Keratinocyte (primary cell): Measurements from ENCODE around the gene CNN3. TPM values are rescaled to one million over a fixed set of nuclear protein-coding genes. Genes with fewer than 3 reads are reported as not detected.

Experiments
- DNase-seq: peaks from one replicate; pipeline ENCODE4 v3.0.0-alpha.2; 2011; ENCODE audit warnings: low read depth, missing footprints, low spot score
- FAIRE-seq: peaks from 2 replicates; lab custom pipeline; 2011; peaks lifted over from hg19 to GRCh38; lab: Jason Lieb, UNC
- H2AFZ ChIP-seq: 2 replicates; pipeline ENCODE4 v1.6.0; 2012; ENCODE audit warnings: low read length, control low read depth, inconsistent platforms; ENCODE audit not compliant: control insufficient read depth
- H3K27ac ChIP-seq: 2 replicates; pipeline ENCODE4 v1.5.1; 2011; ENCODE audit warnings: low read length; ENCODE audit not compliant: control insufficient read depth, insufficient read depth
- H3K27me3 ChIP-seq: 3 replicates; pipeline ENCODE4 v1.6.0; 2011; ENCODE audit warnings: low read length; ENCODE audit not compliant: control insufficient read depth, insufficient read depth; ENCODE audit errors: extremely low read depth
- H3K36me3 ChIP-seq, 2 experiments: 2 replicates in 1 of 2; 3 replicates in 1 of 2; pipeline ENCODE4 v1.5.1; 2011; ENCODE audit warnings: low read length in 2 of 2, mild to moderate bottlenecking in 1 of 2; ENCODE audit not compliant: control insufficient read depth in 2 of 2, insufficient read depth in 2 of 2; ENCODE audit errors: extremely low read depth in 1 of 2
- H3K4me1 ChIP-seq: 3 replicates; pipeline ENCODE4 v1.5.1; 2011; ENCODE audit warnings: low read length; ENCODE audit not compliant: control insufficient read depth, insufficient read depth; ENCODE audit errors: extremely low read depth
- H3K4me2 ChIP-seq: 3 replicates; pipeline ENCODE4 v1.6.0; 2011; ENCODE audit warnings: low read depth, low read length; ENCODE audit not compliant: control insufficient read depth, insufficient read depth; ENCODE audit errors: extremely low read depth
- H3K4me3 ChIP-seq, 3 experiments: fragments of 200-600 bp in 1 of 3; sonication (generic) in 1 of 3; 2 replicates in 2 of 3; 3 replicates in 1 of 3; pipeline ENCODE4 v1.5.1; 2011 to 2016; ENCODE audit warnings: low read length in 3 of 3, mild to moderate bottlenecking in 3 of 3, control low read depth in 2 of 3, inconsistent platforms in 1 of 3, low read depth in 1 of 3, mixed read lengths in 1 of 3, mixed run types in 1 of 3, moderate library complexity in 1 of 3; ENCODE audit not compliant: control insufficient read depth in 2 of 3, insufficient read depth in 2 of 3; ENCODE audit errors: extremely low read depth in 1 of 3
- H3K79me2 ChIP-seq: 2 replicates; pipeline ENCODE4 v1.6.0; 2012; ENCODE audit warnings: low read length; ENCODE audit not compliant: control insufficient read depth, insufficient read depth
- H3K9ac ChIP-seq: 3 replicates; pipeline ENCODE4 v1.6.0; 2011; ENCODE audit warnings: low read length; ENCODE audit not compliant: control insufficient read depth, insufficient read depth; ENCODE audit errors: extremely low read depth
- H3K9me1 ChIP-seq: 3 replicates; pipeline ENCODE4 v1.6.0; 2011; ENCODE audit warnings: low read length; ENCODE audit not compliant: control insufficient read depth, insufficient read depth; ENCODE audit errors: extremely low read depth
- H3K9me3 ChIP-seq: 2 replicates; pipeline ENCODE4 v1.5.1; 2012; ENCODE audit warnings: low read depth, low read length; ENCODE audit not compliant: control insufficient read depth
- H4K20me1 ChIP-seq: 3 replicates; pipeline ENCODE4 v1.6.0; 2011; ENCODE audit warnings: low read length; ENCODE audit not compliant: control insufficient read depth, insufficient read depth; ENCODE audit errors: extremely low read depth
- CTCF ChIP-seq, 3 experiments: IDR thresholded peaks in 1 of 3; conservative IDR thresholded peaks in 1 of 3; optimal IDR thresholded peaks in 1 of 3; 2 replicates in 2 of 3; 3 replicates in 1 of 3; pipeline versions ENCODE3 to v1.5.1; 2011; ENCODE audit warnings: low read length in 3 of 3, mild to moderate bottlenecking in 3 of 3, moderate library complexity in 2 of 3, control low read depth in 1 of 3, inconsistent platforms in 1 of 3; ENCODE audit not compliant: insufficient read depth in 2 of 3; ENCODE audit errors: extremely low read depth in 1 of 3
- EZH2 ChIP-seq: IDR thresholded peaks from one replicate; pipeline ENCODE4 v1.6.1; 2012; ENCODE audit warnings: inconsistent platforms, mild to moderate bottlenecking, low read length, moderate library complexity
- dilution Hi-C: fragments of 300-500 bp; cut with MboI; formaldehyde crosslinking; loops from one replicate; pipeline ENCODE4 v1.7.0; 2020; ENCODE audit warnings: low sequenced_read_pairs; ENCODE audit not compliant: extremely low pct_ligation_motif_present
- polyA plus RNA-seq, 5 experiments: library from polyadenylated mRNA; depleted of rRNA in 3 of 5; stranded (reverse) in 3 of 5; stranded (forward) in 1 of 5; unstranded in 1 of 5; fragments of >200 nt; gene quantifications; 1 replicate in 1 of 5; 2 replicates in 3 of 5; 3 replicates in 1 of 5; pipeline versions ENCODE4 v1.2.1 to v1.2.3, GENCODE V29; 2011 to 2012; ENCODE audit warnings: missing spikeins in 2 of 5, low read depth in 1 of 5, low replicate concordance in 1 of 5

Gene CNN3
- polyA plus RNA-seq, 1 donor (not counting 4 experiments of a cell fraction or from before 2014, with no cell fraction given): 119 TPM

GRCh38 chr1:94863919-94864318 lies 63.0 kb downstream of the CNN3 start:
- H4K20me1 ChIP-seq: no peaks in the 10 kb centered on the region
- DNase-seq (peak; percentile 58), FAIRE-seq (peak; percentile 90)
- no peaks in the 10 kb centered on the region for H3K36me3 ChIP-seq
- H3K4me3 ChIP-seq: peak overlapping the region in 2 of 3 experiments; percentile 52 to 66
- H2AFZ ChIP-seq: no peak overlapping the region
- H3K9me3 ChIP-seq: no peaks in the 10 kb centered on the region
- dilution Hi-C loops: no loop called here
- no peaks in the 10 kb centered on the region for H3K79me2 ChIP-seq
- H3K4me2 ChIP-seq: peak overlapping the region; percentile 90
- H3K9me1 ChIP-seq: no peaks in the 10 kb centered on the region
- H3K27me3 ChIP-seq: no peaks in the 10 kb centered on the region
- H3K4me1 ChIP-seq: peaks cover 39% of the 10 kb centered on the region
- TF ChIP-seq CTCF (optimal IDR thresholded peaks at IDR 0.05 in 1 of 3, IDR thresholded peaks at IDR 0.05 in 1 of 3, conservative IDR thresholded peaks at IDR 0.05 in 1 of 3; ENCODE audit: extremely low read depth in 1 of 3, insufficient read depth in 2 of 3, low read length in 3 of 3) (no peak), EZH2 (no peak)
- peak overlapping the region; percentile 65 for H3K9ac ChIP-seq
- H3K27ac ChIP-seq: peak overlapping the region; percentile 79

- dilution Hi-C loops: no loop called here
Measured at GRCh38 chr1:94863297-94863911, 63.5 kb downstream of the CNN3 start.

More at GRCh38 chr1:94863297-94863911, 63.5 kb downstream of the CNN3 start:
- Histone ChIP-seq H2AFZ (peak overlapping the region; percentile 3), H3K9me1 (no peaks in the 10 kb centered on the region), H3K27ac (peak overlapping the region; percentile 79), H3K9me3 (no peaks in the 10 kb centered on the region), H3K4me1 (peaks cover 40% of the 10 kb centered on the region), H3K27me3 (no peaks in the 10 kb centered on the region), H3K9ac (peak overlapping the region; percentile 65), H3K4me2 (peak overlapping the region; percentile 90), H4K20me1 (no peaks in the 10 kb centered on the region), H3K36me3 (no peaks in the 10 kb centered on the region), H3K4me3 (peak overlapping the region in 2 of 3 experiments; percentile 52 to 66), H3K79me2 (no peaks in the 10 kb centered on the region)
- FAIRE-seq (no peak), DNase-seq (peak; percentile 45)
- no peak for TF ChIP-seq EZH2
- no peak for TF ChIP-seq CTCF (optimal IDR thresholded peaks at IDR 0.05 in 1 of 3, IDR thresholded peaks at IDR 0.05 in 1 of 3, conservative IDR thresholded peaks at IDR 0.05 in 1 of 3; ENCODE audit: extremely low read depth in 1 of 3, insufficient read depth in 2 of 3, low read length in 3 of 3)
